A549 treated with Mapracorat at 1 μM for 4 hours (cell line): ENCODE measurements around the gene NUDT9. TPM values are rescaled to one million over a fixed set of nuclear protein-coding genes. Genes with fewer than 3 reads are reported as not detected.

ENCODE experiments used
- total RNA-seq: library from RNA; stranded (reverse); fragments of 200-300 nt; extraction: Qiagen RNA extraction; gene quantifications from 5 replicates; pipeline ENCODE4 v1.2.3, GENCODE V29; 2022

NUDT9 gene
- total RNA-seq: 21.8 to 29.7 TPM (median 25.7 TPM) in 5 replicates

GRCh38 chr4:87422104-87423052, at the start of gene NUDT9:
Gene NUDT9, plus strand, starts transcription at chr4:87422573. Its CDS starts 333 bp downstream, at chr4:87422906.

GRCh38 chr4:87390891-87391575, 31.3 kb upstream of the NUDT9 start, which contains the start of gene HSD17B11:
Gene HSD17B11, minus strand, starts transcription at chr4:87391188. Its CDS starts 118 bp downstream, at chr4:87391070.

Other genes with a start within 250 kb of the NUDT9 start
- gene KLHL8, start 202.0 kb upstream of the NUDT9 start, total RNA-seq: 3.5 to 5.2 TPM (median 4.4 TPM) in 5 replicates
- not detected in 5 replicates for gene HSD17B13, start 99.7 kb upstream of the NUDT9 start, total RNA-seq
- 43.9 to 57.8 TPM (median 56.5 TPM) in 5 replicates for gene HSD17B11, start 31.4 kb upstream of the NUDT9 start, total RNA-seq
- gene SPARCL1, start 106.8 kb downstream of the NUDT9 start, total RNA-seq: not detected in 5 replicates
- gene DSPP, start 186.0 kb downstream of the NUDT9 start, total RNA-seq: not detected in 5 replicates
- gene DMP1, start 227.7 kb downstream of the NUDT9 start, total RNA-seq: 0.06 TPM in 1 of 5 replicates, not detected in the others